ENCODE results near the gene ZFAND5.

Gene ZFAND5

DNA sequence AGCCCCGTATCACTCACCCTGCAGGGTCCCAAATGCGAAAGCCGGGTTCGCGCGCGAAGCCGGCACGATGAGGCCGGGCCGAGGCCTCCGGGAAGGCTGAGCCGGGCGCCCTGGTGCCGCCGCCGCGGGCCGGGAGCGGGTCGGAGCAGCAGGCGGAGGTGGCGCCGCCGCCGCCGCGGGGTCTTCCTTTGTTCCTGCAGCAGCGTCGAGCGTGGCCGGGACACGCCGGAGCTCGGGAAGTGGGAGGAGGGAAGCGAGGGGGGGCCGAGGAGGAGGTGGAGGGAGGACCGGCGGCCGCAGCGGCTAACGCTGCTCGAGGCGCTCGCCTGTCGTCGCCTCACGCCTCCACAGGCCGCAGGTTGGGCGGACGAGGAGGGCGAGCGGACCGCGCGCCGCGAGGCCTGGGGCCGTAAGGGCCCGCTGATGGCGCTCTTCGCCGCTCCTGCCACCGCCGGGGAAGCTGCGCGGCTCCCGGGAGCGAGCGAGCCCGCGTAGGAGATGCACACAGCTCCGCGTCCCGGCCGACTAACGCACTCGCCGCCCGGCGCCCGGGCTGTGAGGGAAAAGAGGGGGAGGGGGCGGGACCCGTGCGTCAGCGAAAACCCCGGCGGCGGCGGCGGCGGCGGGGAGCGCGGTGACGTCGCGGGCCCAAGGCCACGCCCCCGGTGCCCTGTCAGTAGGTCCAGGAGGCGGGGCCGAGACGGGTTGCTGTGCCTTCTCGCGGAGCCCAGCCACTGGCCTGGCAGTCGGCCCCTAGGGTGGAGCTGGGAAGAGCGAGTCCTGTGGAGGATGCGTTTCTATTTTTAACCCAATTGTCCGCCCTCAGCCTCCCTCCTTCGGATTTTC lies at the start of gene ZFAND5:
Gene ZFAND5 (minus strand): TSS at position 530 of the 846 bp plus-strand sequence. CDS start 4,430 bp downstream, outside the sequence.
- DNase-seq, result peak; percentile 98

GRCh38 chr9:72412483-72413040 lies 47.6 kb upstream of the ZFAND5 start:
- no peak for DNase-seq

DNA sequence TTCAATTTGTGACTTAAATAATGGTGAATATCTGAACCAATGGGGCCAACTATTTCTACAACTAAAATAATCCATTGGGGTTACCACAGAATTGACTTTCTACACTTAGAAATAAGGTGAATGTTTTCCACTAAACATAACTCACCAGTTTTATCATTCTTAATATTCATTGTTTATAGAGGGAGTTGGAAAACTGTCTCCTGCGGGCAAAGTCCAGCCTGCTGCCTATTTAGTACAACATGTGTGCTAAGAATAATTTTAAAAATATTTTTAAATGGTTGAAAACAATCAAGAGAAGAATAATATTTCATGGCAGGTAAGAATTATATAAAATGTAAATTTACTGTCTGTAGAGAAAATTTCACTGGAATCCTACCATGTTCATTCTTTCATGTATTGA lies 45.2 kb upstream of the ZFAND5 start:
- no peak for DNase-seq

DNA sequence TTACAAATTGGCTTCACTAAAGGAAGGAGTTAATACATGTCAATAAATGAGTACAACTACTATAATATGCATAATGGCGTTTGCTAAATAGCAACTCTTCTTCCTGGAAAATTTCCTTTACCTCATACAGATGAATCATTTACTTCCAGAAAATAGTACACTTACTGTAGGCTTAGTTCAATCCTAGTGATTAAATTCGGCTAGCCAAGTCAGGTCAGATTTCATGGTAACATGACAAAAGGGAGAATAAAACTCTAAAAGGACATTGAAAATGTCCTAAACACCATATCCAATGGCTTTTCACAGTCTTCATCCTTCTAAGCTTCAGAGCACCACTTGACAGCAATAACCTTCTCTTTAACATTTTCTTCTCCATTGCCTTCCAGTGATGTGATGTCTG lies 42.1 kb upstream of the ZFAND5 start:
- no peak for DNase-seq

DNA sequence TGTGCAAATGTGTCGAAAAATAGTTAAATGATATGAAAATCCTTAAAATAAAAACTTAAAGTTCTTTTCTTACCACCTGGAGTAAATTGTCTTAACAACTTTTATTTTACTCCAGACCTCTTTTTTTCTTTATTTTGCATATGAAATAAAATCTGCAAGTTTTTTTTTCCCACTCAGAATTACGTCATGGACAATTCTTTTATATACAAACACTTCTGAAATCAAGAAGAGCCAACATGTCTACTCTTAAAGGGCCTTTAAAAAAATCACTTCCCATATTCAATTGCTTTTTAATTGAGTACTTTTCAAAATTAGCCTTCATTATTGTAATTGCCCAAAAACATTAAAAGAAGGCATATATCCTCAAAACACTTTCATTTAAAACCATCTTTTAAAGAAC lies 37.7 kb upstream of the ZFAND5 start:
- no peak for DNase-seq

DNA sequence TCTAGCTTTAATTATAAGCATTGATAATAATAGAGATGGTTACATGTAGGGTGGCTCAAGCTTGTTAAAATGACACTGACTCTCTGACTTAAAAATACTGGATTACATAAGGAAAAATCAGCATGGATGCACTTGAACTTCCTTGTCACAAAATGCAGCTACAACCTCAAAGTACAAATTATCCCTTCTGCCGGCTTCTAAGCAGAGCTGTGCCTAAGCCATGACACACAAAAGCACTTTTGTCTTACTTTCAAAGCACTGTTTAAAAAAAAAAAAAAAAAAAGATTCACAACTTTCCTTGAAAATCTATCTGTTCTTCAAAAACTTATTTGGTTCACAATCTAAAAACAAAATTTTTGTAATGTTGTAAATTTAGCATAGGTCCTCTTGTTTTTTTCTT lies 36.4 kb upstream of the ZFAND5 start:
- DNase-seq, result no peak

DNA sequence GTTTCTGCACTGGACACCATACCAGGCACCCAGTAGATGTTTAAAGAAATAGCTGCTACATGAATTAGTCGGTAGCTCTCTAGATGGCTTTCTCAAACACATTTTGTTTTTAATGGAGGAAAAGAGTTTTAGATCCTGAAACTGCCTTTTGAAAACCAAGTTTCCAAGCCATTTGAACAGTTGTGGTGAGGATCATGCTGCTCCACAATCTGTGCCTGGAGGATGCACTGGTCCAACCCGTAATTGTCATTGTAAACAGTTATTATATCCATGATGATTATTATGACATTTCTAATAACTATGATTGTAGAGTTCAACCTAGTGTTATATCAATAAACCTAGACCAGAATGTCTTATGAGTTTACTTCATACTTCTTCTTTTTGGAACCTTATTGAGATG lies 35.9 kb upstream of the ZFAND5 start:
- DNase-seq, result no peak

- no peak for DNase-seq
These were observed 34.4 kb upstream of the ZFAND5 start for GRCh38 chr9:72399391-72399790.

- no peak for DNase-seq
These were observed 31.5 kb upstream of the ZFAND5 start for GRCh38 chr9:72396247-72397091.

DNA sequence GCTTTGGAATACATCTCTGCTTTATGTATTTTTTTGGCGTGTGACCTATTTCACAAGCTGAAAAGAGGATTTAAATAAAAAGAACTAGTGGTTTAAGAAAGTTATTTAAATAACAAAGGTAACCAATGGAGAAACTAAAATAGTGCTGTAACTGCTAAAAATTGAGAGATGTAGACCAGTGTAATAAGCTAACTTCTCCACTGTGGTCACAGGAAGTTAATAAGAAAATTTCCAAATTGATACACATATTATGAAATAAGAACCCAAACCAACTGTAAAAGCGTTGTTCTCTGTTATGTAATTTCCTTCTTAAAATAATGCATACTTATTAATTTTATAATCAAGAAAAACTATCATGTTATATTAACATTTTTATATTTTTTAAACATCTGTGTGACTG lies 29.1 kb upstream of the ZFAND5 start:
- DNase-seq, result no peak

- DNase-seq, result no peak
These were observed 25.9 kb upstream of the ZFAND5 start for GRCh38 chr9:72390907-72391306.

- DNase-seq, result no peak
These were observed 21.2 kb upstream of the ZFAND5 start for GRCh38 chr9:72386186-72386585.

- DNase-seq, result no peak
These were observed 19.9 kb upstream of the ZFAND5 start for GRCh38 chr9:72384710-72385485.

DNA sequence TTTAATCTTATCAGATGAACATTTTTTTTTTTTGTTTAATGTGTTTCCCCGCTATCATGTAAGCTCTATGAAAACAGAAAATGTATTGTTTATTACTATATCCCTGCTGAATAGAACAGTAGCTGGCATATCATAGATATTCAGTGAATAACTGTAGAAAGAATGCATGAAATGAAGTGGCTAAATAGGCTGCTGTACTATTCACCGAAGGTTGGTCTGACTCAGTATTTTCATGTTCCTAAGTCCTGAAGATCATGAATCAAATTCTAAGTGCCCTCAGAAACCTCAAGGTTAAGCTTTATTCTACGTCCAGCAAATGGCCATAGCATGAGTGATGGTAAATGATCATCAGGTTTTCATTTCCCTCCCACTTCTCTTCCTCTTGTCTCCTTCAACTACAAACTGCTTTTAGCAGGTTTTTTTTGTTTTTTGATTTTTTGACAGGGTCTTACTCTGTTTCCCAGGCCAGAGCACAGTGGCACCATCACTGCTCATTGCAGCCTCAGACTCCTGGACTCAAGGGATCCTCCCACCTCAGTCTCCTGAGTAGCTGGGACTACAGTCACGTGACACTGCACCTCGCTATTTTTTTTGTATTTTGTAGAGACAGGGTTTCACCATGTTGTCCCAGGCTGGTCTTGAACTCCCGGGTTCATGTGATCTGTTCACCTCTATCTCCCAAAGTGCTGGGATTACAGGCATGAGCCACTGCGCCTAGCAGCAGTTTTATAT lies 19.1 kb upstream of the ZFAND5 start:
- no peak for DNase-seq

GRCh38 chr9:72382405-72382804 lies 17.4 kb upstream of the ZFAND5 start:
- DNase-seq, result no peak

DNA sequence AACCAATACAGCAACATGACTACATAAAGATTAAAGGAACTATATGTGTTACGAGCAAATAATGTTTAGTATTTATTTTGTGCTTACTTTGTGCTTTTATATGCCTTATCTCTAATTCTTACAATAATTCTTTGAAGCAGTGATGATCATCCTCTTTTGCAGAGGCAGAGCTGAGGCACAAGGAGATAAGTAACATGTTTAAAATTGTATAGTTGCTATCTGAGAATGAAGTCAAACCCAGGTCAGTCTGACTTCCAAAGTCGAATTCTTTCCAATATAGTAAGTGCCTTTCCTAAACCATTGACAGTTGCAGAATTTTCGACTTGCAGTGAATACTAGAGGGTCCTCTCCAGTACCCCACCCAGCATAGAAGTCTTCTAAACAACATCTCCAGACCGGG lies 12.0 kb upstream of the ZFAND5 start:
- no peak for DNase-seq

- no peak for DNase-seq
These were observed 6.1 kb upstream of the ZFAND5 start for GRCh38 chr9:72371151-72371550.

GRCh38 chr9:72365525-72366256 lies 683 bp upstream of the ZFAND5 start:
- peak; percentile 65 for DNase-seq

- DNase-seq, result peak; percentile 34
These were observed 915 bp downstream of the ZFAND5 start for GRCh38 chr9:72363908-72364678.

DNA sequence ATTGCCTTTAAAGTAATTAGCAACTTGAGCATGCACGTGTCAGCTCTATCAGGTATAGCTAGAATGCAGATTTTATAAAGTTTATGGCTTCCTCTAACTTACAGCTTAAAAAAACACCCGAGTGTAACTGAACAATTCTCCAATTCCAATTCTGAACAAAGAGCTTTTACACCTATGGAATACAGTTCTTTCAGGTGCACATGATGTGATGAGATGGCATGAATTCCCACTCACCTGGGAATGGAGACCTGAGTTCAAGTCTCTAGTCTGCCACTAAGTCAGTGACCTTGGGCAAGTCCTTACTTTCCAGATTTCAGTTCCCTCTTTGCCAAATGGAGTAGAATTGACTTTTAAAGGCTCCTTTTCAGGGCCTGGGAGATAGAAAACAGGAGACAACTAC lies 1.8 kb downstream of the ZFAND5 start:
- no peak for DNase-seq

DNA sequence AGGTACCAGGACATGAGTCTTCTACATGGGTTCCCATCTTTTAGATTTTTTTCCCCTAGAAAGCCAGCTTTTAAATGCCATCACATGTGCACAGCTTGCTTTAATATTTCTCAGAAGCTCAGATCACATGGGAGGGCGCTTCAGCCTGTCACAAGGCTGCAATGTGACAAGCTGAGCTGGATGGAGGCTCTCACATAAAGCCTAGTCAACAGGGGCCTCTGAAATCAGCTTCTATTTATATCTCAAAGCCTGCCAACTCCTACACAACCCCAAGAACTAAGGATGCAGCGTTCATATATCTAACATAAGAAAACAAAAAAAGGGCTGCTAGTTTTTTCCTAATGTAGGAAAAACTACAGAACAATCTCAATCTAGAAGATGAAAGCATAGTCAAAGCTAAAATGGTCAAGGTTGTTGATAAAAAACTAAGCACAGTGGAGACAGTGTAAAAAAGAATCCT lies 2.3 kb downstream of the ZFAND5 start:
- DNase-seq, result peak; percentile 41

Data from NCI-H345 (cell line).